Liver (tissue), 9 donors: ENCODE measurements around the gene SOX6. TPM values are rescaled to one million over a fixed set of nuclear protein-coding genes. Genes with fewer than 3 reads are reported as not detected.

Experiments
- DNase-seq: peaks from one replicate; pipeline ENCODE4 v3.0.0-alpha.2; 2017; ENCODE audit warnings: low spot score
- H3K27ac ChIP-seq, 2 donors: one replicate each; pipeline ENCODE4 v1.7.0; 2013; ENCODE audit warnings: inconsistent platforms in 2 of 2, low read length in 2 of 2, control low read depth in 1 of 2, low read depth in 1 of 2, mild to moderate bottlenecking in 1 of 2
- H3K27me3 ChIP-seq, 4 donors: one replicate each; pipeline versions ENCODE4 v1.6.1 to v1.7.0; 2013; ENCODE audit warnings: low read length in 3 of 4, inconsistent platforms in 1 of 4, mild to moderate bottlenecking in 1 of 4, moderate library complexity in 1 of 4; ENCODE audit not compliant: control insufficient read depth in 4 of 4, insufficient read depth in 4 of 4
- H3K36me3 ChIP-seq, 4 donors: one replicate each; pipeline versions ENCODE4 v1.6.1 to v1.7.0; 2013; ENCODE audit warnings: low read length in 3 of 4, mild to moderate bottlenecking in 3 of 4, low read depth in 1 of 4, moderate library complexity in 1 of 4; ENCODE audit not compliant: control insufficient read depth in 4 of 4, insufficient read depth in 3 of 4
- H3K4me1 ChIP-seq, 4 donors: one replicate each; pipeline versions ENCODE4 v1.6.1 to v1.7.0; 2013; ENCODE audit warnings: low read length in 3 of 4, mild to moderate bottlenecking in 3 of 4, moderate library complexity in 1 of 4; ENCODE audit not compliant: control insufficient read depth in 4 of 4, insufficient read depth in 4 of 4
- H3K4me3 ChIP-seq, 3 donors: one replicate each; pipeline versions ENCODE4 v1.6.1 to v1.7.0; 2013; ENCODE audit warnings: low read length in 3 of 3, control low read depth in 1 of 3, low read depth in 1 of 3, mild to moderate bottlenecking in 1 of 3
- H3K9ac ChIP-seq, 2 donors: one replicate each; pipeline ENCODE4 v1.7.0; 2013; ENCODE audit warnings: low read length in 2 of 2, mild to moderate bottlenecking in 2 of 2, moderate library complexity in 2 of 2, control low read depth in 1 of 2, low read depth in 1 of 2
- H3K9me3 ChIP-seq, 4 donors: one replicate each; pipeline versions ENCODE4 v1.6.1 to v1.7.0; 2013; ENCODE audit warnings: low read length in 3 of 4; ENCODE audit not compliant: control insufficient read depth in 4 of 4
- ATF3 ChIP-seq: IDR thresholded peaks from 2 replicates; pipeline ENCODE4 v1.6.1; 2016; ENCODE audit warnings: antibody characterized with exemption
- CTCF ChIP-seq: fragments of 150-350 bp; IDR thresholded peaks from 2 replicates; pipeline ENCODE4 v1.5.1; 2017; ENCODE audit warnings: improper control_type of control experiment, low read depth, low read length; ENCODE audit not compliant: missing input control
- EGR1 ChIP-seq, 2 donors: IDR thresholded peaks; 2 replicates each; pipeline ENCODE4 v1.6.1; 2016 to 2018; ENCODE audit warnings: antibody characterized with exemption in 2 of 2, low read depth in 2 of 2
- FOXA1 ChIP-seq: IDR thresholded peaks from 2 replicates; pipeline ENCODE4 v1.6.1; 2016; ENCODE audit warnings: antibody characterized with exemption
- FOXA2 ChIP-seq: IDR thresholded peaks from 2 replicates; pipeline ENCODE4 v1.6.1; 2016; ENCODE audit warnings: antibody characterized with exemption
- GABPA ChIP-seq, 2 donors: IDR thresholded peaks in 1 of 2; conservative IDR thresholded peaks in 1 of 2; 2 replicates each; pipeline ENCODE4 v1.6.1; 2016; ENCODE audit warnings: antibody characterized with exemption in 2 of 2, mild to moderate bottlenecking in 1 of 2, moderate library complexity in 1 of 2
- HNF4A ChIP-seq, 2 donors: conservative IDR thresholded peaks; 2 replicates each; pipeline ENCODE4 v1.6.1; 2016; ENCODE audit warnings: antibody characterized with exemption in 2 of 2, mild to moderate bottlenecking in 2 of 2
- HNF4G ChIP-seq: IDR thresholded peaks from 2 replicates; pipeline ENCODE4 v1.6.1; 2016; ENCODE audit warnings: antibody characterized with exemption
- JUND ChIP-seq, 2 donors: IDR thresholded peaks; 2 replicates each; pipeline ENCODE4 v1.6.1; 2016; ENCODE audit warnings: antibody characterized with exemption in 2 of 2
- MAX ChIP-seq: IDR thresholded peaks from 2 replicates; pipeline ENCODE4 v1.6.1; 2016; ENCODE audit warnings: antibody characterized with exemption
- NR2F2 ChIP-seq: IDR thresholded peaks from 2 replicates; pipeline ENCODE4 v1.6.1; 2016; ENCODE audit warnings: antibody characterized with exemption
- RAD21 ChIP-seq, 2 donors: IDR thresholded peaks; 2 replicates each; pipeline ENCODE4 v1.6.1; 2016; ENCODE audit warnings: antibody characterized with exemption in 2 of 2, mild to moderate bottlenecking in 2 of 2
- REST ChIP-seq: IDR thresholded peaks from 2 replicates; pipeline ENCODE4 v1.6.1; 2016; ENCODE audit warnings: antibody characterized with exemption, mild to moderate bottlenecking
- RXRA ChIP-seq, 2 donors: IDR thresholded peaks; 2 replicates each; pipeline ENCODE4 v1.6.1; 2017 to 2018; ENCODE audit warnings: antibody characterized with exemption in 2 of 2, mild to moderate bottlenecking in 1 of 2
- SP1 ChIP-seq: IDR thresholded peaks from 2 replicates; pipeline ENCODE4 v1.6.1; 2018; ENCODE audit warnings: antibody characterized with exemption, mild to moderate bottlenecking
- TAF1 ChIP-seq: conservative IDR thresholded peaks from 2 replicates; pipeline ENCODE4 v1.6.1; 2016; ENCODE audit warnings: antibody characterized with exemption, mild to moderate bottlenecking
- YY1 ChIP-seq: IDR thresholded peaks from 2 replicates; pipeline ENCODE4 v1.6.1; 2016; ENCODE audit warnings: antibody characterized with exemption, mild to moderate bottlenecking
- ZBTB33 ChIP-seq: IDR thresholded peaks from 2 replicates; pipeline ENCODE4 v1.6.1; 2016; ENCODE audit warnings: antibody characterized with exemption
- WGBS: extraction: QIAGEN DNeasy Blood & Tissue Kit; methylation state at CpG from one replicate; pipeline ENCODE4 v1.1.7; 2013; 5-methylcytosine and 5-hydroxymethylcytosine counted together
- polyA plus RNA-seq, 2 donors: library from polyadenylated mRNA; stranded (reverse) in 1 of 2; unstranded in 1 of 2; fragments of 200-250 nt in 1 of 2; fragments of >200 nt in 1 of 2; fragmentation: Nextera tagmentation in 1 of 2; extraction: Ambion mirVana in 1 of 2; gene quantifications; one replicate each; pipeline versions ENCODE4 v1.2.1 to v1.2.3, GENCODE V29; 2013 to 2015
- total RNA-seq, 2 donors: library from RNA; depleted of rRNA; stranded (reverse); fragments of >200 nt; gene quantifications; one replicate each; pipeline ENCODE4 v1.2.3, GENCODE V29; 2014
- donor health status: healthy.
- donor health status: healthy.
- donor health status: healthy.
- donor health status: healthy.
- donor health status: healthy.

The SOX6 gene
- total and polyA plus RNA-seq, 4 donors: 2.4 to 111 (median 14.8) TPM

DNA sequence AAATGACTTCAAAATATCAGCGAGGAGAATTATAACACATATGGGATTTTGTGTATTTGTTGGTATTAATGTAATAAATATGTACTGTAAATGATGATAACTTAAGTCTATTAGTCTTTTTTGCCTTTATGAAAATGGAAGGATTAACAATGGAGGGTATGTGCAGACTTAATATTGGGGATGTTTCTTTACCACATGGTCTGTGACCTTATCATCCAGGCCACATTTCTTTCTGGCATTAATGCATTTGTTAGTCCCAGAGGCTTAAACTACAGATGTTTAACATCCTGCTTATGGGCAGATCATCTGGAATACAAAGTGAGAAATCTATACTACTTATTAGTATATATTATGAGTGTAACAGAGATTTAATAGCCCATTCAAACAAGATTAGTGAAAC, 64.6 kb downstream of the SOX6 start:
- no peak overlapping the region for H3K4me3 ChIP-seq
- TF ChIP-seq GABPA (IDR thresholded peaks at IDR 0.05 in 1 of 2, conservative IDR thresholded peaks at IDR 0.05 in 1 of 2): no peak
- no peak for TF ChIP-seq CTCF
- TF ChIP-seq FOXA1: no peak
- no peak for TF ChIP-seq HNF4G
- TF ChIP-seq EGR1 (IDR thresholded peaks at IDR 0.05; ENCODE audit: low read depth in 2 of 2): no peak
- no peak for TF ChIP-seq HNF4A (conservative IDR thresholded peaks at IDR 0.05)
- TF ChIP-seq MAX: no peak
- TF ChIP-seq REST: no peak
- TF ChIP-seq RXRA (IDR thresholded peaks at IDR 0.05): no peak
- no peak for TF ChIP-seq ZBTB33
- TF ChIP-seq JUND (IDR thresholded peaks at IDR 0.05): no peak
- no peak for TF ChIP-seq NR2F2
- TF ChIP-seq SP1: no peak
- TF ChIP-seq TAF1: no peak
- TF ChIP-seq YY1: no peak
- no peak for TF ChIP-seq RAD21 (IDR thresholded peaks at IDR 0.05)
- no peak for TF ChIP-seq ATF3
- no peak for TF ChIP-seq FOXA2
- no peak for DNase-seq
- 0% methylated on average over 1 of the region's 1 CpG for WGBS
- H3K27ac ChIP-seq: no peak overlapping the region
- no peak overlapping the region for H3K9ac ChIP-seq
- H3K9me3 ChIP-seq: no peaks in the 10 kb centered on the region
- no peaks in the 10 kb centered on the region for H3K36me3 ChIP-seq
- H3K27me3 ChIP-seq: no peaks in the 10 kb centered on the region
- no peaks in the 10 kb centered on the region for H3K4me1 ChIP-seq

- no peak for TF ChIP-seq ATF3
- no peak for TF ChIP-seq TAF1
- TF ChIP-seq JUND (IDR thresholded peaks at IDR 0.05): no peak
- no peak for TF ChIP-seq SP1
- TF ChIP-seq RXRA (IDR thresholded peaks at IDR 0.05): no peak
- no peak for TF ChIP-seq GABPA (IDR thresholded peaks at IDR 0.05 in 1 of 2, conservative IDR thresholded peaks at IDR 0.05 in 1 of 2)
- no peak for TF ChIP-seq EGR1 (IDR thresholded peaks at IDR 0.05; ENCODE audit: low read depth in 2 of 2)
- Histone ChIP-seq H3K9ac (no peak overlapping the region), H3K27ac (no peak overlapping the region), H3K36me3 (no peaks in the 10 kb centered on the region), H3K9me3 (no peaks in the 10 kb centered on the region), H3K4me3 (no peak overlapping the region), H3K27me3 (no peaks in the 10 kb centered on the region), H3K4me1 (no peaks in the 10 kb centered on the region)
- DNase-seq: no peak
- WGBS: 95% methylated on average over 3 of the region's 3 CpGs
Measured at GRCh38 chr11:16289541-16289940, 66.8 kb downstream of the SOX6 start.
